Kidney (tissue), 14 donors: ENCODE results near the gene LZIC. TPM values are rescaled to one million over a fixed set of nuclear protein-coding genes. Genes with fewer than 3 reads are reported as not detected.

Experiments used
- DNase-seq, 5 donors: peaks; one replicate each; pipeline ENCODE4 v3.0.0-alpha.2; 2013 to 2020
- FAIRE-seq: peaks from 2 replicates; lab custom pipeline; 2012; peaks lifted over from hg19 to GRCh38; lab: Jason Lieb, UNC
- H3K27ac ChIP-seq, 2 donors: one replicate each; pipeline ENCODE4 v1.7.0; 2013; ENCODE audit warnings: low read depth in 2 of 2, low read length in 2 of 2, inconsistent platforms in 1 of 2
- H3K27me3 ChIP-seq: one replicate; pipeline ENCODE4 v1.7.1; 2013; ENCODE audit warnings: low read length, inconsistent platforms; ENCODE audit not compliant: control insufficient read depth, insufficient read depth
- H3K36me3 ChIP-seq, 3 donors: one replicate each; pipeline versions ENCODE4 v1.7.0 to v1.7.1; 2013; ENCODE audit warnings: low read length in 3 of 3, control low read depth in 1 of 3, inconsistent platforms in 1 of 3; ENCODE audit not compliant: insufficient read depth in 3 of 3, control insufficient read depth in 2 of 3
- H3K4me1 ChIP-seq, 3 donors: one replicate each; pipeline versions ENCODE4 v1.7.0 to v1.7.1; 2013; ENCODE audit warnings: low read length in 3 of 3, inconsistent platforms in 1 of 3, low read depth in 1 of 3; ENCODE audit not compliant: control insufficient read depth in 2 of 3, insufficient read depth in 2 of 3
- H3K4me3 ChIP-seq, 3 donors: one replicate each; pipeline versions ENCODE4 v1.7.0 to v1.8.1; 2013; ENCODE audit warnings: low read length in 3 of 3, control low read depth in 1 of 3, inconsistent platforms in 1 of 3
- H3K9ac ChIP-seq, 3 donors: one replicate each; pipeline versions ENCODE4 v1.7.0 to v1.7.1; 2013; ENCODE audit warnings: low read length in 3 of 3, control low read depth in 1 of 3, inconsistent platforms in 1 of 3
- H3K9me3 ChIP-seq, 3 donors: one replicate each; pipeline versions ENCODE4 v1.7.0 to v1.7.1; 2013; ENCODE audit warnings: low read length in 3 of 3, control low read depth in 1 of 3, inconsistent platforms in 1 of 3; ENCODE audit not compliant: control insufficient read depth in 2 of 3, insufficient read depth in 1 of 3
- intact Hi-C: fragments of 100-400 bp; cut with DNase I; formaldehyde crosslinking; loops from one replicate; pipeline ENCODE4 v1.11.1; 2022
- polyA plus RNA-seq: library from polyadenylated mRNA; stranded (reverse); fragments of 350-450 nt; fragmentation: Illumina TruSeq; extraction: RNeasy Lipid Tissue Mini Kit (QIAGEN cat#74804); gene quantifications from one replicate; pipeline ENCODE4 v1.2.3, GENCODE V29; 2014; ENCODE audit warnings: low read depth, low replicate concordance; ENCODE audit not compliant: insufficient read depth
- total RNA-seq: library from RNA; stranded (reverse); fragmentation: NEBNext Ultra II Directional; extraction: Animal tissue kit (Norgen Biotek cat#: 25700); gene quantifications from one replicate; pipeline ENCODE4 v1.2.1, GENCODE V29; 2021
- TF ChIP-seq, protein P1 (sequence below): IDR thresholded peaks from 3 replicates; pipeline ENCODE4 v1.5.1; 2012; ENCODE audit warnings: mild to moderate bottlenecking, moderate library complexity, borderline replicate concordance; ENCODE audit not compliant: insufficient read depth; ENCODE audit errors: extremely low read depth
- donor health status: control.
- donor health status: control.
- donor health status: control.
- donor health status: control.
- donor health status: control.
- donor health status: DM: yes; HTN: yes; CAD: no.
- donor health status: Normal renal cell carcinoma (clear cell type).

LZIC gene
- total and polyA plus RNA-seq, 2 donors from 2014 or later, result 22.3 to 27.0 TPM

GRCh38 chr1:9901148-9902059 lies 41.8 kb downstream of the LZIC start:
- Histone ChIP-seq H3K9ac (peak overlapping the region in 1 of 3 donors; percentile 29), H3K27me3 (no peaks in the 10 kb centered on the region), H3K4me1 (peaks cover 0 to 22% (median 13%) of the 10 kb centered on the region in 3 donors), H3K4me3 (no peak overlapping the region), H3K9me3 (no peaks in the 10 kb centered on the region), H3K36me3 (no peaks in the 10 kb centered on the region), H3K27ac (peak overlapping the region; percentile 33 to 68)
- peak in 1 of 5 donors; percentile 48 for DNase-seq
- TF ChIP-seq, protein P1, sequence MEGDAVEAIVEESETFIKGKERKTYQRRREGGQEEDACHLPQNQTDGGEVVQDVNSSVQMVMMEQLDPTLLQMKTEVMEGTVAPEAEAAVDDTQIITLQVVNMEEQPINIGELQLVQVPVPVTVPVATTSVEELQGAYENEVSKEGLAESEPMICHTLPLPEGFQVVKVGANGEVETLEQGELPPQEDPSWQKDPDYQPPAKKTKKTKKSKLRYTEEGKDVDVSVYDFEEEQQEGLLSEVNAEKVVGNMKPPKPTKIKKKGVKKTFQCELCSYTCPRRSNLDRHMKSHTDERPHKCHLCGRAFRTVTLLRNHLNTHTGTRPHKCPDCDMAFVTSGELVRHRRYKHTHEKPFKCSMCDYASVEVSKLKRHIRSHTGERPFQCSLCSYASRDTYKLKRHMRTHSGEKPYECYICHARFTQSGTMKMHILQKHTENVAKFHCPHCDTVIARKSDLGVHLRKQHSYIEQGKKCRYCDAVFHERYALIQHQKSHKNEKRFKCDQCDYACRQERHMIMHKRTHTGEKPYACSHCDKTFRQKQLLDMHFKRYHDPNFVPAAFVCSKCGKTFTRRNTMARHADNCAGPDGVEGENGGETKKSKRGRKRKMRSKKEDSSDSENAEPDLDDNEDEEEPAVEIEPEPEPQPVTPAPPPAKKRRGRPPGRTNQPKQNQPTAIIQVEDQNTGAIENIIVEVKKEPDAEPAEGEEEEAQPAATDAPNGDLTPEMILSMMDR, result no peak
- no peak for FAIRE-seq
- intact Hi-C loops, result no loop called here

GRCh38 chr1:9900142-9901043 lies 42.8 kb downstream of the LZIC start:
- DNase-seq (peak in 1 of 5 donors; percentile 79), FAIRE-seq (no peak)
- H3K4me3 ChIP-seq, result peak overlapping the region in 1 of 3 donors; percentile 0
- no peaks in the 10 kb centered on the region for H3K36me3 ChIP-seq
- peaks cover 0 to 22% (median 13%) of the 10 kb centered on the region in 3 donors for H3K4me1 ChIP-seq
- H3K27me3 ChIP-seq, result no peaks in the 10 kb centered on the region
- intact Hi-C loops, result no loop called here
- TF ChIP-seq, protein P1, result no peak
- H3K9me3 ChIP-seq, result no peaks in the 10 kb centered on the region
- H3K9ac ChIP-seq, result no peak overlapping the region
- H3K27ac ChIP-seq, result peak overlapping the region; percentile 2 to 68

GRCh38 chr1:9894115-9894514 lies 49.1 kb downstream of the LZIC start:
- Histone ChIP-seq H3K4me1 (peaks cover 0 to 9% (median 2%) of the 10 kb centered on the region in 3 donors), H3K27ac (no peak overlapping the region)

More at GRCh38 chr1:9894115-9894514, 49.1 kb downstream of the LZIC start:
- DNase-seq (no peak), FAIRE-seq (no peak)
- TF ChIP-seq, protein P1, result no peak
- Histone ChIP-seq H3K27me3 (no peaks in the 10 kb centered on the region), H3K4me3 (no peak overlapping the region), H3K9ac (no peak overlapping the region), H3K36me3 (no peaks in the 10 kb centered on the region), H3K9me3 (no peaks in the 10 kb centered on the region)
- intact Hi-C loops, result no loop called here
